GM12873 (cell line): ENCODE measurements around the gene ATG16L2.

Experiments used
- TF ChIP-seq, protein P1 (sequence below): IDR thresholded peaks from 2 replicates; pipeline ENCODE4 v1.5.1; 2012; ENCODE audit warnings: low read depth, mild to moderate bottlenecking, moderate library complexity, low read length, control low read depth; ENCODE audit not compliant: insufficient read depth; ENCODE audit errors: missing control alignments

The ATG16L2 gene

DNA sequence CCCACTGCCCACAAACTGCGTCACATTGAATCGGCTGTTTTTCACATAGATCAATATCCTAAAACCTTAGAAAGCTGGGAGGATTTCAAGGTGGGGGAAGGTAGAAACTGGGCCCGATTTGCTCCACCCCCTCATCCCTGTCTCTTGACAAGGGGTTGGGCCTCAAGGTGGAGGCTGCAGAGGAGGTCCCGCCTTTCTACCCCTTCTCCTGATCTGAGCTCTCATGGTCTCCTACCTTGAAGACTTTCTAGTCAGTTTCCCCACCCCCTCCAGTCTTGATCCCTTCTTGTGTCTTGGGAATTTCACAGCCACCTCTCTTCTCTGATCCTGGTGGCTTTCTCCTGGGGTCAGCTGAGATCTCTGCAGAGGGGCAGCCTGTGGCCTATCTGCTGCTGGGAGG is 15.8 kb upstream of the ATG16L2 start:
- TF ChIP-seq, protein P1, sequence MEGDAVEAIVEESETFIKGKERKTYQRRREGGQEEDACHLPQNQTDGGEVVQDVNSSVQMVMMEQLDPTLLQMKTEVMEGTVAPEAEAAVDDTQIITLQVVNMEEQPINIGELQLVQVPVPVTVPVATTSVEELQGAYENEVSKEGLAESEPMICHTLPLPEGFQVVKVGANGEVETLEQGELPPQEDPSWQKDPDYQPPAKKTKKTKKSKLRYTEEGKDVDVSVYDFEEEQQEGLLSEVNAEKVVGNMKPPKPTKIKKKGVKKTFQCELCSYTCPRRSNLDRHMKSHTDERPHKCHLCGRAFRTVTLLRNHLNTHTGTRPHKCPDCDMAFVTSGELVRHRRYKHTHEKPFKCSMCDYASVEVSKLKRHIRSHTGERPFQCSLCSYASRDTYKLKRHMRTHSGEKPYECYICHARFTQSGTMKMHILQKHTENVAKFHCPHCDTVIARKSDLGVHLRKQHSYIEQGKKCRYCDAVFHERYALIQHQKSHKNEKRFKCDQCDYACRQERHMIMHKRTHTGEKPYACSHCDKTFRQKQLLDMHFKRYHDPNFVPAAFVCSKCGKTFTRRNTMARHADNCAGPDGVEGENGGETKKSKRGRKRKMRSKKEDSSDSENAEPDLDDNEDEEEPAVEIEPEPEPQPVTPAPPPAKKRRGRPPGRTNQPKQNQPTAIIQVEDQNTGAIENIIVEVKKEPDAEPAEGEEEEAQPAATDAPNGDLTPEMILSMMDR: no peak

DNA sequence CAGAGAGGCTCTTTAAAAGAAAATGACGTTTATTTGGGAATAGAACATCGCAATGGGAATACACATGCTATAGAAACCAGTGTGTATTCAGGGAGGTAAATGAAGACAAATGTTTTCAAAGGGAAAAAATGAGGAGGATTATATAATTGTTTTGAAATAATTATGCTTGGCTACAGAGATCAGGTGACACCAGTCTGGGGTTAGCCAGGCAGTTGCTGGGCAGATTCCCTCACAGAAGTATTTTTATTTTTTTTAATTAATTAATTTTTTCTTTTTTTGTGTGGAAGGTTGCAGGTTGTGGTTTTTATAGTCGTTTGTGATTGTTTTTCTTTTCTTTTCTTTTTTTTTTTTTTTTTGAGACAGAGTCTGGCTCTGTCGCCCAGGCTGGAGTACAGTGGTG is 14.8 kb upstream of the ATG16L2 start:
- TF ChIP-seq, protein P1: no peak

DNA sequence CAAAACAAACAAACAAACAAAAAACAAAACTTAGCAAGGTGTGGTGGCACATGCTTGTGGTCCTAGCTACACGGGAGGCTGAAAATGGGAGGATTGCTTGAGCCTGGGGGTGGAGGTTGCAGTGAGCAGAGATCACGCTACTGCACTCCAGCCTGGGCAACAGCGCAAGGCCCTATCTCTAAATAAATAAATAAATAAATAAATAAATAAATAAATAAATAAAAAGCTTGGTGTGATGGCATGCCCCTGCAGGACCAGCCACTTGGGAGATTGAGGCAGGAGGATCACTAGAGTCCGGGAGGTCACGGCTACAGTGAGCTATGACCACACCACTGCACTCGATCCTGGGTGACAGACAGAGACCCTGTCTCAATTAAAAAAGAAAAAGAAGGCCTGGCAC is 11.4 kb upstream of the ATG16L2 start:
- TF ChIP-seq, protein P1: no peak

DNA sequence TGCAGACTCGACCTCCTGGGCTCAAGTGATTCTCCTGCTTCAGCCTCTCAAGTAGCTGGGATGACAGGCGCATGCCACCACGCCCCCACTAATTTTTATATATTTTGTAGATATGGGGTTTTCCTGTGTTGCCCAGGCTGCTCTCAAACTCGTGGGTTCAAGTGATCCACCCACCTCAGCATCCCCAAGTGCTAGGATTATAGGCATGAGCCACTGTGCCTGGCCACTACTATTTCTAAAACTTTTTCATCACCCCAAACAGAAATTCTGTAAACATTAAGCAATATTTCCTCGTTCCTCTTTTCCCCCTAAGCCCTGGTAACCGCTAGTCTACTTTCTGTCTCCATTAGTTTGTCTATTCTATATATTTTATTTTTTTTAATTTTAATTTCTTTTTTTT is 9.0 kb upstream of the ATG16L2 start:
- TF ChIP-seq, protein P1: no peak

DNA sequence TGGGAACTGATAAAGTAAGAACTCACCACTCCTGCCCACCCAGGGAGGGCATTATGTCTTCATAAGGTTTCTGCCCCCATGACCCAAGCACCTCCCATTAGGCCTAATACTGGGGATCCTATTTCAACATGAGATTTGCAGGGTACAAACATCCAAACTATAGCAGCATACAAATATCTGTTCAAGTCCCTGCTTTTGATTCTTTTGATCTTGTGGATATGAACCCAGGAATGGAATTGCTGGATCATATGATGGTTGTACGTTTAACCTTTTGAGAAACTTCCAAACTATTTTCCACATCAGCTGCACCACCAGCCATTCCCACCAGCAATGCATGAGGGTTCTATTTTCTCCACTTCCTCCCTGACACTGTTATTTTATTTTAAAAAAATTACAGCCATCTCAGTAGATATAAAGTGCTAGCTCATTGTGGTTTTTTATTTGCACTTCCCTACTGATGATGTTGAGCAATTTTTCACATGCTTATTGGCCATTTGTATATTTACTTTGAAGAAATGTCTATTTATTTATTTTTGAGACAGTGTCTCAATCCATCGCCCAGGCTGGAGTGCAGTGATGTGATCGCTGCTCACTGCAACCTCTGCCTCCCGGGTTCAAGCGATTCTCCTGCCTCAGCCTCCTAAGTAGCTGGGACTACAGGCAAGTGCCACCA is 7.1 kb upstream of the ATG16L2 start:
- TF ChIP-seq, protein P1: no peak

DNA sequence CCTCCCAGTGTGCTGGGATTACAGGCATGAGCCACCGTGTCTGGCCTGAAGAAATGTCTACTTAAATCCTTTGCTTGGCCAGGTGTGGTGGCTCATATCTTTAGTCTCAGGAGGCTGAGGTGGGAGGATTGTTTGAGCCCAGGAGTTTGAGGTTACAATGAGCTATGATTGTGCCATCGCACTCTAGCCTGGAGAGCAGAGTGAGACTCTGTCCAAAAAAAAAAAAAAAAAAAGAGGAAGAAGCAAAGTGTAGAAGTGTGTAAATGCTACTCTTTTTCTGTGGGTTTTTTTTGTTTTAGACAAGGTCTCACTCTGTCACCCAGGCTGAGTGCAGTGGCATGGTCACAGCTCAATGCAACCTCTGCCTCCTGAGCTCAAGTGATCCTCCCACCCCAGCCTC is 6.4 kb upstream of the ATG16L2 start:
- TF ChIP-seq, protein P1: no peak

DNA sequence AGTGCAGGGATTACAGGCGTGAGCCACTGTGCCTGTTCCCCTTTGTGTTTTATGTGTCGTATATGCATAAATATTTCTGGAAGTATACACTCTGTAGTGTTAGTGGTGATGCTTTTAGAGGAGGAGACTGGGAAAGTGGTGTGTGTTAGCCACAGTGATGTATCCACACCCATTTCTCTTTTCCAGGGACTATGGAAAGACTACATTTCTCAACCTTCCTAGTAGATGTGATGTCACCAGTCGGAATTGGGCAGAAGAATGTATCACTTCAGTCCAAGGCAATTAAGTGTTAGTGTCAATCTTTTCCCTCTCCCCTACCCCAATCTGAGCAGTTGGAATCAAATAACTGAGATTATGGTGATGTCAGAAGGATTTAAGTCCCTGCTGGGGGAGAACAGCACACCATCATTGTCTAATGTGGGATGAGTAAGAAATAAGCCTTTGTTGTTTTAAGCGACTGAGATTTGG is 5.8 kb upstream of the ATG16L2 start:
- TF ChIP-seq, protein P1: no peak

DNA sequence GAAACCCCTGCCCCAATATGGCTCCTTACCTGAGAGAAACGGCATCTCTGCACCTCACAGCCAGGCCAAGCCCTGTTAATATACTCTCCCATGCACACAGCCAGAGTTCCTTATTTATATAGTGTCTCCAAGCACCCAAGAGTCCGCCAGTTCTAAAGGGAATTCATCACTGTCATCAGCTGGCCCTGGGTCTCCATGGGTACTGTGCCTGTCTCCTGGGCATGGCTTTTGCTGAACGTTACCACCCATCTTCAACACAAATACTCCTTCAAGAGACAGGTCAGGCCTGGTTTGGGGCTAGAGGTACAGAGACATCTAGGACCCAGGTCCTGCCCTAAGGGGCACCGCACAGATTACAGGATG is 1.6 kb upstream of the ATG16L2 start:
- TF ChIP-seq, protein P1: no peak
